HL-60/S4 treated with retinoic acid at 250 ng/mL for 4 days and 3 days (cell line): ENCODE data around the gene PSMG3.

ENCODE experiments used
- in situ Hi-C: fragments of 300-500 bp; cut with MboI; formaldehyde crosslinking; loops from 2 replicates; pipeline ENCODE4 v1.7.0; 2022; ENCODE audit warnings: low sequenced_read_pairs

Gene PSMG3

GRCh38 chr7:1559626-1560590 lies 9.9 kb downstream of the PSMG3 start:
- in situ Hi-C loops = no loop called here

- in situ Hi-C loops = no loop called here
These were observed 10.8 kb downstream of the PSMG3 start for GRCh38 chr7:1558841-1559625.

DNA sequence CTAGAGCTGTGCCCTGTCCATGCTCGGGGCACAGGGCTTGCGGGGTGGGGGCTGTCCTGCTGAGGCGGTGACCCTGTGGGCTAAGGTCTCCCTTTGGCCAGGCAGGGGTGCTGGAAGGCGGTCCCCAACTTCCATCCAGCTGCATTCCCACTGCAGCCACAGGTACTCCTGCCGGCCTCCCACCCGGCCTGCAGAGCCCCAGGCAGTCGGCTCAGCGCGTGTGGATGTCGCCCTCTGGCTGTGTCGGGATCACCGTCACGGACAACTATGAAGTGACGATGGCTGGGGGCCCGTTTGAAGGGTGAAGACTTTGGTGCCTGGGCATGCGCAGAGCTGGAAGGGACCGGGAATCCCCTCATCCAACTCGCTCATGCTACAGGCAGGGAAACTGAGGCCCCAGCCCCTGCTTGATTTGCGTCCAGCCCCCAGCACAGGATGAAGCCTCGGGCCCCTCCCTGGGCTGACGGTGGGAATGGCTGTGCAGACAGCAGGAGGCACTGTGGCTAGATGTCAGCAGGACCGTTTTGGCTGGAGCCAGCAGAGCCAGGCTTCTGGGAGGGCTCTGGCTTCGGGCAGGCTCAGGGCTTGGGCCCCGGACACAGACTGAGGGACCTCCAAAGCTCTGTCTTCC lies 11.5 kb downstream of the PSMG3 start:
- in situ Hi-C loops = no loop called here

GRCh38 chr7:1557771-1558170 lies 12.1 kb downstream of the PSMG3 start:
- in situ Hi-C loops = no loop called here

GRCh38 chr7:1557006-1557405 lies 12.8 kb downstream of the PSMG3 start:
- in situ Hi-C loops = no loop called here

DNA sequence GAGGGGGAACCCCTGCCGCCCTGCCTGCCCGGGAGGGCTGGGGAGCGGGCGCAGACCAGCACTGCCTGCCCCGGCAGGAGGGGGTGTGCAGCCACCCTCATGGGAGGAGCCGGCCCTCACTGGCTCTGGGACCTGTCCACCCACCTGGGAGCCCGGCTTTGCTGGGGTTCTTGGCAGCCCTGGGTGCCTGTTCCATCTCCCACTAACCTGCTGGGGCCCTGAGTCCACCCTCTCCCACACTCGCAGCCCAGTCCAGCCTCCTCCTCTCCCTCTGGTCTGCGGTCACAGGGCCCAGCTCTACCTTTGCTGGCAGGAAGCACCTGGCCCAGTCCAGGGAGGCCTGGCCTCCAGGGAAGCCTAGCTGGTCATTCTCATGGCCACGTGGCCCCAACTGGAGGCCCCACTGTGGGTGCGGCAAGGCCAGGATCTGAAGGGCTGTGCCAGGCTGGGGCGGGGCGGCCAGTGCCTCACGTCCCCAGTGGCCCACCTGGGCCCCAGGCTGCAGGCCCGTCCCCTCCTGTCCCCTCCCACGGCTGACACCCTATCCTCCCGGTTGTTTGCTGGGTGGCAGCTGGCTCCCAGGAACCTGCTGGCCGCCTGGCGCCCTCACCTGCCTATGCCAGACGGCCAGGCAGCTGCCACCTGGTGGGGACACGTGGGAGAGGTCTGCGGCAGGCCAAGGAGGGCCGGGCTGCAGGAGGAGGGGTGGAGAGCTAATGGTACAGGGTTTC lies 13.9 kb downstream of the PSMG3 start, which contains the start of gene TMEM184A:
TSS of gene TMEM184A (minus strand) at position 393 of the 731 bp plus-strand sequence. CDS start 721 bp downstream, outside the sequence.
- in situ Hi-C loops = no loop called here

GRCh38 chr7:1555046-1555812 lies 14.6 kb downstream of the PSMG3 start:
- in situ Hi-C loops = no loop called here

- in situ Hi-C loops = no loop called here
These were observed 15.3 kb downstream of the PSMG3 start for GRCh38 chr7:1554333-1555045.

- in situ Hi-C loops = no loop called here
These were observed 16.2 kb downstream of the PSMG3 start for GRCh38 chr7:1553512-1554210.

- in situ Hi-C loops = no loop called here
These were observed 17.6 kb downstream of the PSMG3 start for GRCh38 chr7:1552200-1552599.

DNA sequence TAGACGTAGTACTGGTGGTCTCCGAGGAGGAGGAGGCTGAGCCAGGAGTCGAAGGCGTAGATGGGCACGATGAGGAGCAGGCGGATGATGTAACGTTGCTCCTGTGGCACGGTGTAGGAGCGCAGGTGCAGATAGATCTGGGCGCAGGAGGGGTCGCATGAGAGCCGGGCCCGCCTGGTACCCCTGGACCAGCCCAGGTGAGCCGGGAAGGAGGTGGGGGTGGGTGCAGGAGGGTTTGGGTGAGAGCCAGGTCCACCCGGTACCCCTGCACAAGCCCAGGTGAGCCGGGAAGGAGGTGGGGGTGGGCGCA lies 19.0 kb downstream of the PSMG3 start:
- in situ Hi-C loops = no loop called here

DNA sequence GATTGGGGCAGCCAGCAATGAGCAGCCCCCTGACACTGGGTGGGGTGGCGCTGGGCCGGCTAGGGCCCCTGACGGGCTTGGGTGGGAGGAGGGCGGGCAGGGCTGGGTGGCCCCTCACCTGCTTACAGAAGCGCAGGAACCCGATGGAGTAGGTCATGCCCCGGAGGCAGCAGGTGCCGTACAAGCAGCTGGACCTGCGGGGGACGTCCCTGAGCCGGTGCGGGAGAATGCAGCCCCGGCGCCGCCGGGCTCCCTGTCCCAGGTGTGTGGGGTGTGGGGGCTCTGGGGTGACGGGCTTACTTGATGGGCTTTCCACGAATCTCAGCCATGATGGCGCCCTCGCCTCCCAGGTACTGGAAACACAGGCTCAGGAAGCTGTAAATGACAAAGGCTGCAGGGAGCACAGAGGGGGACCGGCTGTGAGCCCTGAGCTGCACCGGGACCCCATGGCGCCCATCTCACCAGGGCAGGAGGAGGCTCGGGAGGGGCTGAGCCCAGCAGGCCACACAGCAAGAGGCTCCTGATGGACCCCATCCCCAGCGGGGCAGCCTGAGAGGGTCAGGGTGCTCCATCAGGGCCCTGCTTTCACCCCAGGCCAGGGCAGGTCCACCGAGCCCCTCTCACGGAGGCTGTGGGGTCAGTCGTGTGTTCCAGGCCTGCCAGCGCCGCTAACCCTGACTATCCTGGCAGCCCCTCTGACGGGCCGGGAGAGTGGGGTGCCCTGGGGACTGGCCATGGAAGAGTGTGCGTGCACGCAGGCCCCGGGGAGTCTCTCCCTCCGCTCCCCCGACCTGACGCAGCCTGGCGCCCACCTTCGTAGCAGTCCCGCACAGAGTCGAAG lies 19.6 kb downstream of the PSMG3 start:
- in situ Hi-C loops = no loop called here

GRCh38 chr7:1549357-1550004 lies 20.4 kb downstream of the PSMG3 start:
- in situ Hi-C loops = no loop called here

DNA sequence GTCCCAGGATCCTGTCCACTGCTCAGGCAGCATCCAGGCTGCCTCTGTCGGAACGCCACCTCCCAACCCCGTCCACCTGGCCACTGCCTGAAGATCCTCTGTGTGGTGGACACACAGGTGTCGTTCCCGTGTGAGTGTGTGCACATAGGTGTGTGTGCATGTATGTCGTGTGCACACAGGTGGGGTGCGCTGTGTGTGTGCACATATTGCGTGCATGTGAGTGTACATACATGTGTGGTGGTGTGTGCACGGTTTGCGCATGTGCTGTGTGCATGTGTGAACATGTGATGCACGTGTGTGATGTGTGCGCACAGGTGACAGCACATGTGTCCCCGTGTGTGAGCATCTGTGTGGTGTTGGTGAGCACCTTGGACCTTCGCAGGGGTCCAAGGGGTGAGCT lies 20.9 kb downstream of the PSMG3 start:
- in situ Hi-C loops = no loop called here

GRCh38 chr7:1548438-1548831 lies 21.4 kb downstream of the PSMG3 start:
- in situ Hi-C loops = no loop called here

DNA sequence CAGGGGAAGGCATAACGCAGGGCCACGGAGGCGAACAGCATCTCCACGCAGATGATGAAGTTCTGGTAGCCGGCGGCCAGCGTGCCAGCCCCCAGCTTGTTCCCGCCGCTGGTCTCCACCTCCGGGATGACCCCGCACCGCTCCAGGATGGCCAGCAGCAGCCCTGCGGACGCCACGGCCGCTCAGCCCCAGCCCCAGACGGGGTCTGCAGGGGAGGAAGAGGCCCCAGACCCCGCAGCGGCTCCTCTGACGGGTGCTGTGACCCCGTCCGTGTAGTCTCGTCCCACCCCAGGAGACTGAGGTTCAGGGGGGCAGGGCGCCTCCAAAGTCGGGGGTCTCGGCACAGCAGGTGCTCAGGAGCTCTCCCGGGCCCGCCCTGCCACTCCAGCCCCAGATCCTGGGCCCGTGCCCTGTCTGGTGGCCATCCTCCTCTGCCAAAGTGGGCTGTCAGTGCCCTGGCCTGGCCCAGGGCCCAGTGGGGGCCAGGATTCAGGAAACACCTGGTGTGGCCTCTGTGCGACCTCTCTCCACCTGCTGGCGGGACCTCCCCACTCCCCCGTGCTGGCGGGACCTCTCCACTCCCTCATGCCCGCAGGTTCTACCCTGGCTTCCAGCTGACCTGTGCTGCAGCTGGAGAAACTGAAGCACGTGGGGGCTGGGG lies 21.9 kb downstream of the PSMG3 start:
- in situ Hi-C loops = no loop called here
